AG04449 (cell line): ENCODE measurements around the gene LIX1L.

Experiments used
- CTCF ChIA-PET: fragments of 350-600 bp; formaldehyde crosslinking; extraction: SDS; loops from one replicate; lab custom pipeline; 2021; ENCODE audit warnings: antibody characterized with exemption; lab: Yijun Ruan, JAX
- POLR2A ChIA-PET: fragments of 400-600, 350-600 bp; formaldehyde crosslinking; extraction: SDS; loops from one replicate; lab custom pipeline; 2020; ENCODE audit warnings: antibody characterized with exemption, inconsistent platforms; lab: Yijun Ruan, JAX
- DNase-seq: peaks from one replicate; pipeline ENCODE4 v3.0.0-alpha.2; 2010; ENCODE audit warnings: low read depth, low spot score
- H3K4me3 ChIP-seq: 2 replicates; pipeline ENCODE4 v1.5.1; 2011; ENCODE audit warnings: low read depth, mild to moderate bottlenecking, control low read depth, low read length
- TF ChIP-seq, protein P1 (sequence below): IDR thresholded peaks from one replicate; pipeline ENCODE4 v1.5.1; 2011; ENCODE audit warnings: mild to moderate bottlenecking, moderate library complexity, low read length, control low read depth, inconsistent platforms; ENCODE audit not compliant: insufficient read depth; ENCODE audit errors: missing control alignments

Gene LIX1L

DNA sequence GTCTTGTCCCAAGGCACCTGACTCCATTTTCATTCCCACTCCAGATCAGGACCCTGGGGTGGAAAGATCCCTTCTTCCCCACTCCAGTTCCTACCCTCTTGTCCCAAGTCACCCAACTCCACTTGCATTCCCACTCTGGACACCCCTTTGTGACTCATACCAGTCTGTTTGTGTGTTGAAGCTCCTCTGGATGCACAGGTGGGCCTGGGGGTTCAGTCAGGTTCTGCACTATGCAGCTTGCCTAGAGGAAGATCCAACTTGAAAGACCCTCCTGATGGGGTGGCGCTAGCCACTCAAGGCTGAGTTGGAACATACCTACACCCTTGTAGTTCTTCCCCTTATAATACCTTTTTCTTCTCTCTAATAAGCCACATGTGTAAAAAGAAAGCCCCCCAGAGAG, 62.3 kb downstream of the LIX1L start:
- ChIA-PET POLR2A (no interaction called here), CTCF (interaction anchor here (0.9 to 9.1 kb wide), 7 partner anchors 9 to 49 kb away, joined by 3 to 114 read pairs (median 3); partner anchors contain the start of genes ANKRD35 and ITGA10)
- TF ChIP-seq, protein P1, sequence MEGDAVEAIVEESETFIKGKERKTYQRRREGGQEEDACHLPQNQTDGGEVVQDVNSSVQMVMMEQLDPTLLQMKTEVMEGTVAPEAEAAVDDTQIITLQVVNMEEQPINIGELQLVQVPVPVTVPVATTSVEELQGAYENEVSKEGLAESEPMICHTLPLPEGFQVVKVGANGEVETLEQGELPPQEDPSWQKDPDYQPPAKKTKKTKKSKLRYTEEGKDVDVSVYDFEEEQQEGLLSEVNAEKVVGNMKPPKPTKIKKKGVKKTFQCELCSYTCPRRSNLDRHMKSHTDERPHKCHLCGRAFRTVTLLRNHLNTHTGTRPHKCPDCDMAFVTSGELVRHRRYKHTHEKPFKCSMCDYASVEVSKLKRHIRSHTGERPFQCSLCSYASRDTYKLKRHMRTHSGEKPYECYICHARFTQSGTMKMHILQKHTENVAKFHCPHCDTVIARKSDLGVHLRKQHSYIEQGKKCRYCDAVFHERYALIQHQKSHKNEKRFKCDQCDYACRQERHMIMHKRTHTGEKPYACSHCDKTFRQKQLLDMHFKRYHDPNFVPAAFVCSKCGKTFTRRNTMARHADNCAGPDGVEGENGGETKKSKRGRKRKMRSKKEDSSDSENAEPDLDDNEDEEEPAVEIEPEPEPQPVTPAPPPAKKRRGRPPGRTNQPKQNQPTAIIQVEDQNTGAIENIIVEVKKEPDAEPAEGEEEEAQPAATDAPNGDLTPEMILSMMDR: no peak
- DNase-seq: no peak
- no peak overlapping the region for H3K4me3 ChIP-seq

DNA sequence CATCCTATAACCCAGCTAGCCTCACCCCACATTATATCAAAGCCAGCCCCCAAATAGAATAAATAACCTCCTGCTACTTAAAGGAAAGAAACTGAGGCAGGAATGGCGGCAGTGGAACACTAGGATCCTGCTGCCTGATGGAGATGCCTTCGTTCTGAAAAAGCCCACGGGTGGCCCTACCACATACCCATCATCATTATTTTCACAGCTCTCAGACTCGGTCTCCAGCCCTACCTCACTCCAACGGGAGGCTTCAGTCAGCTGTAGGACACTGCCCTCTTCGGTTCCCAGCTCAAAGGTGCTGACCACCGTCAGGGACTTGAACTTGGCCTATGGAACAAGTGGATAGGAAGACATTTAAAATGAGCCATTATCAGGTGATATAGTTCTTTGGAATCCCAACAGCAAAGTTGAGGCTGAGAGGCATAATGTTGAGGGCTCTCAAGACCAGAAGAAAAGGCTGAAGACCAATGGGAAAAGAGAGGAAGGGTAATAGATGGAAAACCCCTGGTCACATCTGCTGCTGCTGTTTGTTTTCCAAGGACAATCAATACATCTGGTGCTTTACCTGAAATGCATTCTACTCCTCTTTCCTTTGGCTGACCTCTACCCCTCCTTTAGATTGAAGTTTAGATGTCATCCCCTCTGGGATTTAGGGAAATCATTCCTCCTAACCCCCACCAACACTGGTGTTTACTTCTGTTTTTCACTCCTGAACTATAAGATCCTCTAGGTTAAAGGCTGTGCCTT, 64.3 kb downstream of the LIX1L start:
- POLR2A ChIA-PET: interaction anchor here (1.9 to 2.6 kb wide), 2 partner anchors 15 to 35 kb away, joined by 13 to 15 read pairs; partner anchors contain the start of gene PIAS3
- CTCF ChIA-PET: interaction anchor here (1.2 to 16.3 kb wide), 14 partner anchors 9 to 123 kb away, joined by 3 to 469 read pairs (median 28); partner anchors contain the start of genes ITGA10, LIX1L, NUDT17 and PEX11B
- DNase-seq: no peak
- no peak overlapping the region for H3K4me3 ChIP-seq
- TF ChIP-seq, protein P1: no peak

DNA sequence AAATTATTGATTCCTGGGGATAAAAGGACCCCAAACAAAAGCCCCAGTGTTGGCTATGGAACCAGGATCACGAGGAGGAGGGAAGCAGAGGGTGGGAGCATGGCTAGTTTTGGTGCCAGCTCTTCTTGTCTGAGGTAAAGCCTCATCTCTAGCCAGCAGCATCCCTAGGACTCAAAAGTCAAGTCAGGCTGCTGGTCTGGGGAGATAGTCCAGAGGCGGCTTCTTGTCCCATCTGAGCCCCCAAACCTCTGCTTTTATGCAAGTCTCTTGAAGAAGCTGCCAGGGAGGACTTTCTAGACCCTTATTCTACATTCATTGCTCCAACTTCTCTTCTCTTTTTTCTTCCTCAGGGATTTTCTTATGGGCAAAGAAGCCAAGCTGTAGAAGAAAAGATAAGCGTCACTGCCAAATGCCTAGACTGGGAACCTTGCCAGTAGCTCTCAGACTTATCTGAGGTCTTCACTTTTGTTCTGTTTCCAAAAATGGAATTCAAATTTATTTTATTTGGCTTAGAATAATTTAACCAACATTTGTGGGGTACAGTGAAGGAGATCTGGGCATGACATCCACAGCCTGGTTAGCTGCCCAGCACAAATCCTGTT, 65.2 kb downstream of the LIX1L start:
- no peak overlapping the region; the same call in 1 of the 2 replicates for H3K4me3 ChIP-seq
- CTCF ChIA-PET: interaction anchor here (0.7 to 16.3 kb wide), 30 partner anchors 8 to 146 kb away, joined by 3 to 469 read pairs (median 10); partner anchors contain the start of genes ANKRD34A, HJV, ITGA10 and LIX1L
- POLR2A ChIA-PET: interaction anchor here (0.5 to 2.6 kb wide), 11 partner anchors 15 to 103 kb away, joined by 3 to 15 read pairs (median 4); partner anchors contain the start of genes ANKRD34A, LIX1L, PIAS3 and POLR3GL
- TF ChIP-seq, protein P1: no peak
- no peak for DNase-seq

DNA sequence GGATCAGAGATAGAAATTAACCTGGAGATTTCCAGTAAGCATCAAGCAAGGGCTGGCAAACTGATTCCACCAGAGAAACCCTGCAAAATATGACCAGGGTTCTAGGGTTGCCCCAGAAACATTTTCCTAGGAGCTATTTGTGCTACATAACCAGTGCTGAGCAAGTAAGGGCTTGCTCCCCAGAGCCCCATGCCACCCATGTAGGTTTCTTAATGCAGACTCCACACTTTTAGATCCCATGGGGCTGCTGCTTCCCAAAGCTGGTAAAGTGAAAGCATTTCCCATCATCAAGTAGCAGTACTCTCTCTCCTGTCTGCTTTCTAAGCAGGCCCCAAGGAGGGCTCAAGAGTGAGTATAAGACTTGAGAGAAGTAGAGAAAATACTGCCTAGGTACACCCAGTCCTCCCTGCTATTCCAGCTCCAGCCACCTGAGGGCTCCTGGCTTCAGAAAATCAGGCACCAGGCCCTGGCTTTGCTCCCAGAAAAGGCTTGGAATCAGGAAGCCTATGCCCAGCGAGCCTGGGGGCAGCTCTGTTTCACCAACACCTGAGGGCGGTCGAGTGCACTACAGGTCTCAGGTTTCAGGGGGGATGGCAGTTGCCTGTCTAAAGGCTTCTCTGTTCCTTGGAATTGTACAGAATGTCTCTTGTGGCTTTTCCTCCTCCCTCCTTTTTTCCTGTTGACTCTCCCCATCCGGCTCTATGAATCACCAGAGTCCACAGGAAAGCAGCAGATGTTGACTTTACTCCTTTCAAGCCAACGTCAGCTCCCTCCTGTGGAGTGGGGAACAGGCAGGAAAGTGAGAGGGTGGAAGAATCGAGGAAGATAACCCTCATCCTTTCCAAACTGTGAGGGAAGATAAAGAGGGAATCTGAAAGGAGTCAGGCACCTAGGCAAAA, 66.0 kb downstream of the LIX1L start:
- POLR2A ChIA-PET: interaction anchor here (0.6 to 2.6 kb wide), 15 partner anchors 16 to 113 kb away, joined by 3 to 15 read pairs (median 4); partner anchors contain the start of genes ANKRD34A, LIX1L, NUDT17 and PEX11B
- CTCF ChIA-PET: interaction anchor here (0.6 to 16.3 kb wide), 41 partner anchors 8 to 157 kb away, joined by 3 to 469 read pairs (median 6); partner anchors contain the start of genes ANKRD34A, HJV, ITGA10 and LIX1L
- H3K4me3 ChIP-seq: no peak overlapping the region; the same call in 1 of the 2 replicates

DNA sequence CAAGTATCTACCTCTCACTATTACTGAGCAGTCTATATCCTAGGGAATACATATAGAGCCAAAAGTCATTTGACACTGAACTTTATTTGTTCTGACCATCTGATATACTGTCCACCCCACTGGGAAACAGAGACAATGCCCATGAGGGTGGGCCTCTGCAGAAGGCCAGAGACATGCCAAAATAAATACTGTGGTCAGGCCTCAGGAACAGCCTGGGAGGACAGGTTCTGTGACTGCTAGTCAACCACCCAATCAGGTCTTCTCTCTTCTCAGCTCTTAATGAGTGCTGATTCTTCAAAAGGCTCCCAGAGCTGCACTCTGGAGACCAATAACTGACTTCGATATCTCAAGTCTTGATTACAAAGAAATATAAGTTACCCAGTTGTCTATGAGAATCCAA, 66.7 kb downstream of the LIX1L start:
- POLR2A ChIA-PET: interaction anchor here (0.6 to 2.6 kb wide), 8 partner anchors 17 to 73 kb away, joined by 3 to 15 read pairs (median 6); partner anchors contain the start of genes ANKRD34A, LIX1L, PIAS3 and POLR3GL
- no peak overlapping the region for H3K4me3 ChIP-seq
- DNase-seq: no peak
- TF ChIP-seq, protein P1: no peak
- CTCF ChIA-PET: interaction anchor here (0.7 to 16.3 kb wide), 34 partner anchors 8 to 158 kb away, joined by 3 to 469 read pairs (median 8); partner anchors contain the start of genes ANKRD34A, ITGA10, LIX1L and NUDT17

More for the DNA sequence above, 66.0 kb downstream of the LIX1L start:
- DNase-seq: peak; percentile 95
- TF ChIP-seq, protein P1: peak; percentile 79
